HepG2 (cell line): ENCODE data around the gene NLRC5. TPM values are rescaled to one million over a fixed set of nuclear protein-coding genes. Genes with fewer than 3 reads are reported as not detected.

ENCODE experiments used
- ATAC-seq: fragments of 200-7000 bp; cut with Tn5 transposase; 3 replicates; pipeline ENCODE4 v1.9.1; 2020; ENCODE audit warnings: mild to moderate bottlenecking, moderate library complexity
- BruUV-seq: library from RNA; stranded (reverse); fragments of 400-500 nt; replicated peaks from 2 replicates; lab custom pipeline; 2021; lab: Mats Ljungman, UMichigan
- CTCF ChIA-PET: fragments of 300-600 bp; formaldehyde crosslinking; extraction: SDS; loops from one replicate; lab custom pipeline; 2021; ENCODE audit warnings: low total read pairs, inconsistent platforms, low intra/inter-chr PET ratio; lab: Yijun Ruan, JAX
- POLR2A ChIA-PET: fragments of 350-600 bp; sonication (Branson Sonifier 250); formaldehyde crosslinking; loops from one replicate; lab custom pipeline; 2020; ENCODE audit warnings: antibody characterized with exemption, inconsistent platforms; lab: Yijun Ruan, JAX
- DNase-seq: peaks from one replicate; pipeline ENCODE4 v3.0.0-alpha.2; 2015; ENCODE audit warnings: low spot score
- FAIRE-seq: peaks from 3 replicates; lab custom pipeline; 2011; peaks lifted over from hg19 to GRCh38; lab: Jason Lieb, UNC
- H2AFZ ChIP-seq: one replicate; pipeline ENCODE4 v1.6.1; 2011; ENCODE audit warnings: low read length, inconsistent platforms
- H3K27ac ChIP-seq: fragments of 300-600 bp; 3 replicates; pipeline ENCODE4 v1.8.0; 2011; ENCODE audit warnings: mixed run types, mild to moderate bottlenecking, mixed read lengths, low read length, inconsistent platforms; ENCODE audit not compliant: insufficient read depth; ENCODE audit errors: extremely low read length
- H3K27me3 ChIP-seq, 2 experiments: fragments of 200-600 bp in 1 of 2; 2 replicates in 1 of 2; 3 replicates in 1 of 2; pipeline versions ENCODE4 v1.6.0 to v1.8.0; 2011; ENCODE audit warnings: low read length in 2 of 2, mild to moderate bottlenecking in 2 of 2, moderate library complexity in 2 of 2, inconsistent platforms in 1 of 2; ENCODE audit not compliant: insufficient read depth in 2 of 2, control insufficient read depth in 1 of 2
- H3K36me3 ChIP-seq, 2 experiments: fragments of 200-600 bp in 1 of 2; replicated peaks in 1 of 2; 2 replicates in 1 of 2; 3 replicates in 1 of 2; pipeline versions ENCODE4 v1.5.1 to v1.8.0; 2011; ENCODE audit warnings: low read length in 2 of 2, inconsistent platforms in 1 of 2; ENCODE audit not compliant: insufficient read depth in 2 of 2, control insufficient read depth in 1 of 2
- H3K4me1 ChIP-seq: 2 replicates; pipeline ENCODE4 v1.5.1; 2012; ENCODE audit warnings: low read length, inconsistent platforms; ENCODE audit not compliant: insufficient read depth
- H3K4me2 ChIP-seq: 2 replicates; pipeline ENCODE4 v1.6.0; 2011; ENCODE audit warnings: low read depth, low read length, inconsistent platforms
- H3K4me3 ChIP-seq, 3 experiments: fragments of 200-600 bp in 1 of 3; sonication (generic), shearing (Covaris generic) in 1 of 3; replicated peaks in 1 of 3; 2 replicates each; pipeline ENCODE4 v1.5.1; 2011 to 2016; ENCODE audit warnings: low read length in 3 of 3, inconsistent platforms in 2 of 3, low read depth in 2 of 3, mild to moderate bottlenecking in 2 of 3, control low read depth in 1 of 3, mixed read lengths in 1 of 3; ENCODE audit not compliant: insufficient read depth in 1 of 3
- H3K79me2 ChIP-seq: one replicate; pipeline ENCODE4 v1.6.1; 2011; ENCODE audit warnings: low read length, inconsistent platforms; ENCODE audit not compliant: insufficient read depth
- H3K9ac ChIP-seq: 2 replicates; pipeline ENCODE4 v1.6.0; 2011; ENCODE audit warnings: mild to moderate bottlenecking, low read depth, low read length, inconsistent platforms; ENCODE audit not compliant: insufficient read depth
- H3K9me3 ChIP-seq: 2 replicates; pipeline ENCODE4 v1.5.1; 2012; ENCODE audit warnings: mild to moderate bottlenecking, low read length
- H4K20me1 ChIP-seq: 2 replicates; pipeline ENCODE4 v1.6.0; 2011; ENCODE audit warnings: inconsistent platforms, mild to moderate bottlenecking, low read length, moderate library complexity; ENCODE audit not compliant: insufficient read depth
- FOSL1 ChIP-seq: sonication (generic); formaldehyde crosslinking; IDR thresholded peaks from 2 replicates; pipeline ENCODE4 v1.9.0; 2021; ENCODE audit warnings: missing genetic modification reagents, borderline replicate concordance
- JUND ChIP-seq: sonication (generic); formaldehyde crosslinking; IDR thresholded peaks from 2 replicates; pipeline ENCODE4 v1.8.0; 2022; ENCODE audit warnings: mild to moderate bottlenecking, missing genetic modification reagents
- NCOA2 ChIP-seq: sonication (generic); formaldehyde crosslinking; IDR thresholded peaks from 2 replicates; pipeline ENCODE4 v1.8.0; 2022; ENCODE audit warnings: inconsistent platforms
- POLR2A ChIP-seq, 2 experiments: IDR thresholded peaks; 2 replicates each; pipeline ENCODE4 v1.6.1; 2011; ENCODE audit warnings: low read depth in 2 of 2, low read length in 2 of 2, mild to moderate bottlenecking in 1 of 2, moderate library complexity in 1 of 2; ENCODE audit not compliant: insufficient read depth in 1 of 2
- SCMH1 ChIP-seq: sonication (generic); formaldehyde crosslinking; IDR thresholded peaks from 2 replicates; pipeline ENCODE4 v1.9.0; 2021; ENCODE audit warnings: missing genetic modification reagents, mild to moderate bottlenecking, borderline replicate concordance
- TMF1 ChIP-seq: sonication (generic); formaldehyde crosslinking; IDR thresholded peaks from 2 replicates; pipeline ENCODE4 v1.8.1; 2022; ENCODE audit warnings: low read depth, missing genetic modification reagents
- WGBS: methylation state at CpG from one replicate; pipeline ENCODE4 v1.1.6; 2017; ENCODE audit warnings: low lambda C conversion rate; 5-methylcytosine and 5-hydroxymethylcytosine counted together
- in situ Hi-C: cut with HindIII; loops from 2 replicates; pipeline ENCODE4 v1.10.0; 2017; ENCODE audit warnings: low pct_unique_long_range_greater_than_20kb; ENCODE audit not compliant: extremely low pct_ligation_motif_present
- intact Hi-C: fragments of 100-400 bp; cut with micrococcal nuclease; formaldehyde crosslinking; loops from one replicate; pipeline ENCODE4 v1.10.0; 2022; ENCODE audit not compliant: unreplicated experiment
- polyA plus RNA-seq, 8 experiments: library from polyadenylated mRNA; depleted of rRNA in 3 of 8; stranded (reverse) in 7 of 8; unstranded in 1 of 8; fragments of >200 nt; fragmentation: Illumina TruSeq in 4 of 8; extraction: Trizol in 4 of 8; gene quantifications; 2 replicates each; pipeline versions ENCODE4 v1.2.1 to v1.2.3, GENCODE V29; 2011 to 2016; ENCODE audit warnings: low read depth in 4 of 8, missing spikeins in 1 of 8, mixed read lengths in 1 of 8; ENCODE audit not compliant: insufficient read depth in 1 of 8
- total RNA-seq, 5 experiments: library from RNA; depleted of rRNA; stranded (reverse); fragments of >200 nt; fragmentation: Illumina TruSeq; extraction: Trizol; gene quantifications; 2 replicates each; pipeline ENCODE4 v1.2.3, GENCODE V29; 2016; ENCODE audit warnings: low read depth in 1 of 5

Gene NLRC5
- total and polyA plus RNA-seq, 2 of the 13 experiments (the other 11 are each of a cell fraction or from before 2014, with no cell fraction given): 6.3 to 12.7 TPM

- Histone ChIP-seq H3K79me2 (no peaks in the 10 kb centered on the region), H3K4me3 (no peak overlapping the region), H3K4me1 (peaks cover 67% of the 10 kb centered on the region), H3K9me3 (no peaks in the 10 kb centered on the region), H3K9ac (no peak overlapping the region), H3K27me3 (no peaks in the 10 kb centered on the region), H4K20me1 (peaks cover 17% of the 10 kb centered on the region; the same call in 1 of the 2 replicates), H2AFZ (no peak overlapping the region), H3K4me2 (no peak overlapping the region), H3K36me3 (peaks cover 9 to 26% of the 10 kb centered on the region in 2 experiments), H3K27ac (no peak overlapping the region)
- ATAC-seq: no peak
- intact Hi-C loops: no loop called here
- DNase-seq: no peak
- POLR2A ChIA-PET: interaction anchor here (0.8 to 5.2 kb wide), 8 partner anchors 9 to 91 kb away, joined by 3 to 39 read pairs (median 5); partner anchors contain the start of gene HERPUD1
- BruUV-seq: no TSS peak
- 62% methylated on average over 2 of the region's 2 CpGs for WGBS
- TF ChIP-seq NCOA2 (CRISPR knock-in tag) (no peak), FOSL1 (CRISPR knock-in tag) (no peak), JUND (CRISPR knock-in tag) (no peak), POLR2A (IDR thresholded peaks at IDR 0.05; ENCODE audit: insufficient read depth in 1 of 2, low read depth in 2 of 2, low read length in 2 of 2) (peak in 1 of 2 experiments; percentile 7; a peak in 2 of 4 replicates)
- in situ Hi-C loops: no loop called here
- FAIRE-seq: no peak
- CTCF ChIA-PET: no interaction called here
Measured at GRCh38 chr16:56947604-56947995, 41.8 kb upstream of the NLRC5 start.

GRCh38 chr16:56948234-56948633 lies 41.1 kb upstream of the NLRC5 start:
- Histone ChIP-seq H4K20me1 (peaks cover 11% of the 10 kb centered on the region; the same call in 1 of the 2 replicates), H3K9me3 (no peaks in the 10 kb centered on the region), H3K4me3 (no peak overlapping the region), H3K27me3 (no peaks in the 10 kb centered on the region), H3K4me2 (no peak overlapping the region), H3K79me2 (no peaks in the 10 kb centered on the region), H3K36me3 (peaks cover 6 to 20% of the 10 kb centered on the region in 2 experiments), H3K27ac (no peak overlapping the region), H3K9ac (no peak overlapping the region), H2AFZ (no peak overlapping the region), H3K4me1 (peaks cover 71% of the 10 kb centered on the region)
- TF ChIP-seq SCMH1 (no peak), TMF1 (CRISPR knock-in tag) (no peak)
- intact Hi-C loops: no loop called here
- no peak for FAIRE-seq
- no peak for ATAC-seq
- CTCF ChIA-PET: no interaction called here
- in situ Hi-C loops: no loop called here
- DNase-seq: no peak
- BruUV-seq: no TSS peak
- POLR2A ChIA-PET: interaction anchor here (1.3 to 5.2 kb wide), 4 partner anchors 13 to 35 kb away, joined by 4 to 39 read pairs (median 12); partner anchors contain the start of gene HERPUD1
- WGBS: 91% methylated on average over 6 of the region's 6 CpGs
